Right cardiac atrium (tissue), 5 donors: ENCODE data around the gene RAB11FIP4. TPM values are rescaled to one million over a fixed set of nuclear protein-coding genes. Genes with fewer than 3 reads are reported as not detected.

Source experiments
- ATAC-seq, 2 donors: fragments of 200-7000 bp; cut with Tn5 transposase; one replicate each; pipeline versions ENCODE4 v1.8.0 to v1.9.1; 2020; ENCODE audit warnings: moderate library complexity in 2 of 2, mild to moderate bottlenecking in 1 of 2
- DNase-seq, 3 donors: peaks; one replicate each; pipeline ENCODE4 v3.0.0-alpha.2; 2020
- H3K27ac ChIP-seq: one replicate; pipeline ENCODE4 v1.5.1; 2013; ENCODE audit warnings: mild to moderate bottlenecking, low read length, control low read depth, moderate library complexity
- H3K27me3 ChIP-seq: one replicate; pipeline ENCODE4 v1.6.1; 2013; ENCODE audit not compliant: control insufficient read depth, insufficient read depth
- H3K4me1 ChIP-seq: one replicate; pipeline ENCODE4 v1.6.1; 2013; ENCODE audit warnings: low read length; ENCODE audit not compliant: control insufficient read depth, insufficient read depth
- H3K4me3 ChIP-seq: one replicate; pipeline ENCODE4 v1.5.1; 2013; ENCODE audit warnings: low read length, control low read depth
- H3K9me3 ChIP-seq: one replicate; pipeline ENCODE4 v1.6.1; 2013; ENCODE audit warnings: low read length; ENCODE audit not compliant: control insufficient read depth
- WGBS: extraction: QIAGEN DNeasy Blood & Tissue Kit; methylation state at CpG from one replicate; pipeline ENCODE4 v1.1.7; 2013; 5-methylcytosine and 5-hydroxymethylcytosine counted together
- intact Hi-C, 4 donors: fragments of 100-400 bp; cut with DNase I; formaldehyde crosslinking; loops; one replicate each; pipeline versions ENCODE4 v1.11.0 to v1.14.0; 2022 to 2023
- polyA plus RNA-seq: library from polyadenylated mRNA; stranded (reverse); fragments of 200-250 nt; gene quantifications from one replicate; pipeline ENCODE4 v1.2.3, GENCODE V29; 2013
- total RNA-seq, 4 donors: library from RNA; stranded (reverse); fragmentation: NEBNext Ultra II Directional; extraction: Animal tissue kit (Norgen Biotek cat#: 25700); gene quantifications; one replicate each; pipeline ENCODE4 v1.2.1, GENCODE V29; 2021
- donor health status: healthy with polysubstance abuse.
- donor health status: DM: no; HTN: yes; CAD: no.
- donor health status: DM: no; HTN: no; CAD: no.
- donor health status: DM: no; HTN: yes; CAD: no; lungs with severe emphysema.
- donor health status: DM: yes; HTN: yes; CAD: no.

RAB11FIP4 gene
- total and polyA plus RNA-seq, 5 donors = 2.8 to 12.3 (median 7.7) TPM

DNA sequence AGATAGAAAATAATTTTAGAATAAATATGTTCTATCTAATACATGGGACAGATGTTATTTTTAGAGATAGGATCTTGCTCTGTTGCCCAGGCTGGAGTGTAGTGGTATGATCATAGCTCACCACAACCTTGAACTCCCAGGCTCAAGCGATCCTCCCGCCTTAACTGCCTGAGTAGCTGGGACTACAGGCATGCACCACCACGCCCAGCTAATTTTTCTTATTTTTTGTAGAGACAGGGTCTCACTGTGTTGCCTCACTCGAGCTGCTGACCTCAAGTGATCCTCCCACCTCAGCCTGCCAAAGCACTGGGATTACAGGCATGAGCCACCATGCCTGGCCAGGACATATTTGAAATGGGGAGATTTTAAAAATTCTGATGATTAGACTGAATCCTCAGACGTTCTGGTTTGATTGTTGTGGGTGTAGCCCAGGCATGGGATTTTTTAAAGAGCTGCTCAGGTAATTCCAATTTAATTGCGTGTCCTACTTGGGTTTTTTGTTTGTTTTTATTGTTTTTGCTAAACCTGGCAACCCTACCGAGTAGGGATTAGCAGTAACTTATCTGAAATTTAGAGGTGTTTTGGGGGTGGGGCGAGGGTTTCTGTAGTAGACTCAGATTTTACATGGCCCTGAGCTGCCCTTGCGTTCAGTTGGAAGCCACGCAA lies 142.9 kb downstream of the RAB11FIP4 start:
- 70% methylated on average over 10 of the region's 10 CpGs for WGBS
- intact Hi-C loops = no loop called here
- ATAC-seq = peak in 1 of 2 donors; percentile 9
- Histone ChIP-seq H3K27me3 (no peaks in the 10 kb centered on the region), H3K9me3 (no peaks in the 10 kb centered on the region), H3K4me3 (no peak overlapping the region), H3K4me1 (no peaks in the 10 kb centered on the region), H3K27ac (no peak overlapping the region)
- peak in 1 of 3 donors; percentile 32 for DNase-seq

DNA sequence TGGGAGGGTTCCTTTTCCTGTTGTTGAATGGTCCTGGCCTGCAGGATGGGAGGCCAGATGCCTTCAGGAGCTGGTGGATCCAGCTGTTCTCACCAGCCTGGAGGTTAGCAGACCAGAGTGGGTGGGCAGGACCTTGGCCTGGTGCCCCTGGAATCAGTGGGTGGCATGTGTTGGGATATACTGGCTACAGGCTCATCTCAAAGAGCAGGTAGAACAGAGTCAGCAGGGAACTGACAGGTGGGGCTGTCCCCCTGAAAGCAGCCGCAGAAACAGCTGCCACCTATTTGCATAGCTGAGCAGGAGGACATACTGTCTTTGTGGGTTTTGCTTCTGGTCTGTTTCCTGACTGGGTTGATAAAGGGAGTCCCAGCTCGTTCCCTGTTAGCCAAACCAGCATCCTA lies 144.1 kb downstream of the RAB11FIP4 start:
- intact Hi-C loops = no loop called here
- Histone ChIP-seq H3K4me3 (no peak overlapping the region), H3K4me1 (no peaks in the 10 kb centered on the region), H3K9me3 (no peaks in the 10 kb centered on the region), H3K27me3 (no peaks in the 10 kb centered on the region), H3K27ac (no peak overlapping the region)
- DNase-seq (peak in 1 of 3 donors; percentile 17), ATAC-seq (no peak)
- WGBS = 71% methylated on average over 2 of the region's 2 CpGs

DNA sequence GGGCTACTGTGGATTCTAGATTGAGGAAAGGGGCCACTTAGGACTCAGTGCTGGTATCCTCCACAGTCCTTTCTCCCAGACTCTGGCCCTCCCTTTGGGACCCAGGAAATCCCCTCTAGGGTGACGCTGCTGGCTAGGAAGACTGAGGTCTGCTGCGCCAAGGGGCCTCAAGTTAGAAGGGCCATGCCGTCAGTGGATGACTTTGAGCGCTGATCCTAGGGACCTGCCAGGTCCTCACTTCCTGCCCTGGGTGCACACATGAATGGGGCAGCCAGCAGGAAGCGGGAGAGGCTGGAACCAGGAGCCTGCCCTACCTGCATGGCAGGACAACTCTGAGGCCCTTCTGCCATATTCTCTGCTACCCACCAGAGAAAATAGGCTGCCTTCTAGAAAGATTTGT lies 145.0 kb downstream of the RAB11FIP4 start:
- peak in 1 of 3 donors; percentile 43 for DNase-seq
- ATAC-seq = no peak
- Histone ChIP-seq H3K9me3 (no peaks in the 10 kb centered on the region), H3K4me3 (no peak overlapping the region), H3K27me3 (no peaks in the 10 kb centered on the region), H3K4me1 (no peaks in the 10 kb centered on the region), H3K27ac (no peak overlapping the region)
- intact Hi-C loops = no loop called here
- 85% methylated on average over 5 of the region's 5 CpGs for whole genome bisulfite sequencing

DNA sequence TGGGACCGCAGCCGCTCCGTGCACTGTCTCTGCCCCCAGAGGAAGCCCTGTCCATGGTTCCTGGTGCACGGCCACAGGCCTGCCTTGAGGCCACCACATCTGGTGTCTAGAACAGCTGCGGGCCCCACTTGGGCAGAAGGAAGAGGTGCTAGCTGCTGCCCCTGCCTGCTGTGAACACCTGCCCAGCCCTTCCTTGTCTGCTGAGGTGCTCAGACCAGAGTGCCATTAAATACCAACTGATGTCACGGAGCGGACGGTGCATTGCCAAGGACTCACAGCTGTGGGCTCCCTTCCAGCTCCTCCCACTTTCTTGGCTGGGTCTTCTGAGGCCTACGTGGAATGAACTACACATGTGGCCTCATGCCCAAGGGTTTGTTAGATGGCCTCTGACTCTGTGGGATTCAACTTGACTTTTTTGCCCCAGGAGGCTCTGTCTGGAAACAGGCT lies 146.1 kb downstream of the RAB11FIP4 start:
- ATAC-seq = no peak

DNA sequence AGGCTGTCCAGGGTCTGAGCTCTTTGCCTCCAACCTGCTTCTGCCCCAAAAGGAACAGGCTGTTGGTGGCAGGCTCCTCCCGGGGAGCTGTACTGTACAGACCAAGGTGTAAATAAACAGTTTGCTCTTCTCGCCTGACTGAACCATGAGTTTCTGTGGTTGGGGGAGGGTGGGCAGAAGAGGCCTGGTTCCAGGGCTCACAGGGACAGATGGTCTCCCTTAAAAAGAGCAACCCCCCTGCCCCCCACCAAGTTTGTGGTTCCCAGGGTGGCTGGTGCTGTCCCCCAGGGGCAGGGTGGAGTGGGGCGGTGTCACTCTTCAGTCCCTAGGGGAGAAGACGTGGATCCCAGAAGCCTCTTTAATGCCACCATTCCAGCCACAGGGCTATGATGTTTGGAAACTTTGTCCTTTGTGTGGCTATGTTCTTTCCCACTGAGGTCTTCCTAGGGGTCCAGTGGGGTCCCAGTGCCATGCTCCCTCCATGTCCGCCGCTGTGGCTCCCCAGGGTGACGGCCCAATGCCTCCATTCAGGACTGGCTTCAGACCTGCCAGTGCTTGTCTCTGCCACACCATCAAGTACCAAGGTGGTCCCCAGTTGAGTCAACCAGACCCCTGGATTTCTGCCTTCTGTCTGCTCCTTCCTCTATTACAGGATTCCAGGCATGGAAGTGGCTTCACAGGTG lies 146.7 kb downstream of the RAB11FIP4 start:
- ATAC-seq (no peak), DNase-seq (peak in 1 of 3 donors; percentile 26)
- 93% methylated on average over 7 of the region's 7 CpGs for WGBS
- Histone ChIP-seq H3K27me3 (no peaks in the 10 kb centered on the region), H3K9me3 (no peaks in the 10 kb centered on the region), H3K27ac (no peak overlapping the region), H3K4me1 (no peaks in the 10 kb centered on the region), H3K4me3 (no peak overlapping the region)
- intact Hi-C loops = no loop called here

More for the DNA sequence above, 146.1 kb downstream of the RAB11FIP4 start:
- DNase-seq = peak in 1 of 3 donors; percentile 36
- WGBS = 71% methylated on average over 9 of the region's 9 CpGs
- no peaks in the 10 kb centered on the region for H3K27me3 ChIP-seq
- H3K9me3 ChIP-seq = no peaks in the 10 kb centered on the region
- no peak overlapping the region for H3K27ac ChIP-seq
- no peak overlapping the region for H3K4me3 ChIP-seq
- H3K4me1 ChIP-seq = no peaks in the 10 kb centered on the region
- intact Hi-C loops = no loop called here

DNA sequence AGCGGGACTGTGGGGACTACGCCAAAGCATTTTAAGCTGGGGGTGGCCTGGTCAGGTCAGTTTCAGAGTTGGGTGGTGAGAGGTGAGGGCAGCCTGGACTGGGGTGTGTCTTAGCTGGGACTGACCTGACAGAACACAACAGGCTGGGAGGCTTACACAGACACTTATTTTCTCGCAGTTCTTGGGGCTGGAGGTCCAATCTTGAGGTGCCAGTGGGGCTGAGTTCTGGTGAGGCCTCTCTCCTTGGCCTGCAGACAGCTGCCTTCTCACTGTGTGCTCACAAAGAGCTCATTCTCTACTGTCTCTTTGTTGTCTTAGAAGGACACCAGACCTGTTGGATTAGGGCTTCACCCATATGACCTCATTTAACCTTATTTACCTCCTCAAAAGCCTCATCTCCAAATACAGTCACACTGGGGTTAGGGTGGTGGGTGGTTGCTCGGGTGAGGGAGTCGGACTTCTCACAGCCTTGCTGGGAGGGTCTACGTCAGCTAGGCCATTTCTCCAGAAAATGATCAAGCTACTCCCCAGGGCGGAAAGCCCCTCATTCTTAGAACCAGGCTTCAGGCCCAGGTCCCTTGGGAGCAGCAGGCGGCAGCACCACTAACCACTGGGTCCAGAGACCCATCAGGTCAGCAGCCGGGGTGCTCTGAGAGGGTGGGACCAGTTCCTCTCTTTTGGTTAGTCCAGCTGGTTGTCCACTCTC lies 149.3 kb downstream of the RAB11FIP4 start:
- ATAC-seq (no peak), DNase-seq (no peak)
- 94% methylated on average over 9 of the region's 9 CpGs for WGBS
- no peaks in the 10 kb centered on the region for H3K4me1 ChIP-seq
- no peaks in the 10 kb centered on the region for H3K27me3 ChIP-seq
- H3K9me3 ChIP-seq = no peaks in the 10 kb centered on the region
- H3K27ac ChIP-seq = no peak overlapping the region
- no peak overlapping the region for H3K4me3 ChIP-seq
- intact Hi-C loops = no loop called here

DNA sequence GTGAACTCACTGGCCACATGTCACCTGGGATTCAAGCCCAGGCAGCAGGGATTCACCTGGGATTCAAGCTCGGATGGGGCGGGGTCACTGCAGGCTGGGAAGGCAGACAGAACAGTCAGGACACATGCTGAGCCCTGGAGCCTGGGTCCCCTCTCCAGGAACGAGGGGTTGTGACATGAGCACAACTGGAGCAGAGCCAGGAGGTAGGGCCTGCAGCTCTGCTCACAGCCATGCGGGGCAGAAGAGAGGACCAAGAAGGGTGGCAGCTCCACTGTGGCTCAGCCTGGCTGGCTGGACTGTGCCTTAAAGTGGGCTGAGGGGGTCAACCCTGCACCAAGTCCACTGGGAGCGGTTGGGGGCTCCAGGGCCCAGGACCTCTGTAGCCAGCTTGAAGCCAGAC lies 150.1 kb downstream of the RAB11FIP4 start:
- DNase-seq = peak in 1 of 3 donors; percentile 54
- intact Hi-C loops = no loop called here
- Histone ChIP-seq H3K9me3 (no peaks in the 10 kb centered on the region), H3K27ac (no peak overlapping the region), H3K4me3 (no peak overlapping the region), H3K4me1 (no peaks in the 10 kb centered on the region), H3K27me3 (no peaks in the 10 kb centered on the region)
- peak in 1 of 2 donors; percentile 8 for ATAC-seq
- 71% methylated on average over 5 of the region's 5 CpGs for WGBS

DNA sequence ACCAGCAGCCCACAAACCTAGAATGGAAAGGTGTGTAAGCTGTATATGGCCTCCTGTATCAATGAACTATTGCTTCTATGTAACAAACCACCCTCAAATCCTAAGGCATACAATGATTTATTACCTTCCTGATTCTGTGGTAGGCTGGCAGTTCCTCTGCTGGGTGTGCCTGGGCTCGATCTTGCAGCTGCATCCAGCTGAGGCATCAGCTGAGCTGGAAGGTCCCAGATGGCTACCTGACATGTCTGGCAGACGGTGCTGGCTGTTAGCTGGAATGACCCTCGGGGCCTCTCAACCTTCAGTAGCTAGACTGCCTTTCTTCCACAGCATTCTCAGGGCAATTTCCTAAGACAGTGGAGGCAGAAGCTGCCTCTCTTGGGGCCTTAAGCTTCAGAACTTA lies 152.7 kb downstream of the RAB11FIP4 start:
- H3K4me1 ChIP-seq = no peaks in the 10 kb centered on the region
- H3K9me3 ChIP-seq = no peaks in the 10 kb centered on the region
- no peak overlapping the region for H3K4me3 ChIP-seq
- WGBS = 53% methylated on average over 3 of the region's 3 CpGs
- no peak overlapping the region for H3K27ac ChIP-seq
- ATAC-seq (no peak), DNase-seq (no peak)
- no peaks in the 10 kb centered on the region for H3K27me3 ChIP-seq
- intact Hi-C loops = no loop called here

DNA sequence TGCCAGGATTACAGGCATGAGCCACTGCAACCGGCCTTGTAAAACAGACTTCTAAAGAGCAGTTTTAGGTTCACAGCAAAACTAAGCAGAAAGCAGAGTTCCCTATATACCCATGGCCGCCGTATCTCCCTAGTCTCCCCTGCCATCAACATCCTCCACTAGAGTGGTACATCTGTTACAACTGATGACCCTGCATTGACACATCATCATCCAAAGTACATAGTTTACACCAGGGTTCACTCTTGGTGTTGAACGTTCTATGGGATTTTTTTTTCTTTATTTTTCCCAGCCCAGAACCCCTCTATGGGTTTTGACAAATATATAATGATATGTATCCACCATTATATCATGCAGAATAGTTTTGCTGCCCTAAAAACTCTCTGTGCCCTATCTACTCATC lies 155.2 kb downstream of the RAB11FIP4 start:
- ATAC-seq (no peak), DNase-seq (no peak)
- 71% methylated on average over 4 of the region's 4 CpGs for WGBS
- Histone ChIP-seq H3K9me3 (no peaks in the 10 kb centered on the region), H3K27ac (no peak overlapping the region), H3K4me3 (no peak overlapping the region), H3K27me3 (no peaks in the 10 kb centered on the region), H3K4me1 (no peaks in the 10 kb centered on the region)
- intact Hi-C loops = no loop called here

DNA sequence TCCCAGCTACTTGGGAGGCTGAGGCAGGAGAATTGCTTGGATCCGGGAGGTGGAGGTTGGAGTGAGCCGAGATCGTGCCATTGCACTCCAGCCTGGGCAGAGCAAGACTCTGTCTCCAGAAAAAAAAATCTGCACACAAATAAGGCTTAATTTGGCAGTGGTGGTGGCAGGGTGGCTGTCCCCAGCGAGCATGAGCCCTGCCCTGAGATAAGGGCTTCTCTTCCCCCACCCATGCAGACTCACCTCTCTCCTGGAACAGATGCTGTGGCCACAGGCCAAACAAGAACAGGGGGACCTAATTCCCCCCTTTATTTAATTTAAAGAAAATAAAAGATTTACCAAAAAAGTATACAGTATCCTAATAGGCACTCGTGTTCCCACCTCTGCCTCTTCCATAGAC lies 157.2 kb downstream of the RAB11FIP4 start:
- Histone ChIP-seq H3K27ac (peak overlapping the region; percentile 91), H3K4me3 (peak overlapping the region; percentile 79), H3K27me3 (no peaks in the 10 kb centered on the region), H3K4me1 (no peaks in the 10 kb centered on the region), H3K9me3 (no peaks in the 10 kb centered on the region)
- no peak for DNase-seq
- intact Hi-C loops = no loop called here
- ATAC-seq = no peak
- 47% methylated on average over 5 of the region's 5 CpGs for WGBS

DNA sequence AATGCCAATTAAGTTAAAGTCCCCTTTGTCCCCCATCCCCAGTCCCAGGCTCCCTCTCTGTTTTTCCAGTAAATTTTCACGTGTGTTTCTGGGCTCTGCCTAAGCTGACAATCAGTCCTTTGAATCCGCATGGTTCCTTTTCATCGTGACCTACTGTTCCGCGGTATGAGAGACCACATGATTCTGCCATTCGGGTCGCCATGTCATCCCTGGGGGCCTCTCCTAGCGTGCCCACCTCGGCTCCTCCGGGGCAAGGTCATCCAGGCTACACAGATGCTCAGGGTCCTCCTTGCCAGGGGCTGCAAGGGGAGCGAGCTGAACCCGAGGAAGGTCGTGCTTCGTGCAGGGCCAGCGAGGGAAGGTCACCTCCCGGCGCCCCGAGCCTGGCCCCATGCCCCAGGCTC lies 157.6 kb downstream of the RAB11FIP4 start:
- Histone ChIP-seq H3K27me3 (no peaks in the 10 kb centered on the region), H3K4me3 (peak overlapping the region; percentile 79), H3K9me3 (no peaks in the 10 kb centered on the region), H3K27ac (peak overlapping the region; percentile 91), H3K4me1 (no peaks in the 10 kb centered on the region)
- DNase-seq = no peak
- ATAC-seq = no peak
- under 1% methylated on average over 18 of the region's 18 CpGs for WGBS
- intact Hi-C loops = no loop called here
